ENCODE results near the gene FASTK. TPM values are rescaled to one million over a fixed set of nuclear protein-coding genes. Genes with fewer than 3 reads are reported as not detected.

Gene FASTK
- total and polyA plus RNA-seq, 7 donors: 87.1 to 194 (median 126) TPM

DNA sequence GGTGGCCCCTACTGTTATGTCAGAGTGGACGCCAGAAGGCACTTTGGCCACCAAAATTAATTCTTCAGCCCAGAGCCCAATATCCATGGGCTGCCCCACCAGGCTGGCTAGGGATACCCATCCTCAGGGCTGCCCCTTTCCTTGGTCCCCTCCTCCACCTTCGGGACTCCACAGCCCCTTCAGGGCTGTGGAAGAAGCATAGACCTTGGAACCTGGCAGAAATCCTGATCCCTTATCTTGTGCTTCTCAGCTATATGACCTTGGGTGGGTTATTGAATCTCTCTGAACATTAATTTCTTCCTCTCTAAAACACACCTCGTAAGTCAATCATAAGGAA is 3.2 kb upstream of the FASTK start:
- H3K27me3 ChIP-seq (ENCODE audit: insufficient read depth in 3 of 3, low read length in 2 of 3): no peaks in the 10 kb centered on the region
- ATAC-seq (no peak), DNase-seq (no peak)
- H3K4me3 ChIP-seq: peak overlapping the region; percentile 91
- WGBS, 3 donors: 27 to 30% (median 28%) methylated on average over 3 of the region's 3 CpGs
- H3K36me3 ChIP-seq (ENCODE audit: insufficient read depth in 1 of 2, low read depth in 1 of 2): no peaks in the 10 kb centered on the region
- peaks cover 52% of the 10 kb centered on the region for H3K4me1 ChIP-seq
- no peaks in the 10 kb centered on the region for H3K9me3 ChIP-seq
- intact Hi-C loops (cut with DNase I): no loop called here
- TF ChIP-seq, protein P1, sequence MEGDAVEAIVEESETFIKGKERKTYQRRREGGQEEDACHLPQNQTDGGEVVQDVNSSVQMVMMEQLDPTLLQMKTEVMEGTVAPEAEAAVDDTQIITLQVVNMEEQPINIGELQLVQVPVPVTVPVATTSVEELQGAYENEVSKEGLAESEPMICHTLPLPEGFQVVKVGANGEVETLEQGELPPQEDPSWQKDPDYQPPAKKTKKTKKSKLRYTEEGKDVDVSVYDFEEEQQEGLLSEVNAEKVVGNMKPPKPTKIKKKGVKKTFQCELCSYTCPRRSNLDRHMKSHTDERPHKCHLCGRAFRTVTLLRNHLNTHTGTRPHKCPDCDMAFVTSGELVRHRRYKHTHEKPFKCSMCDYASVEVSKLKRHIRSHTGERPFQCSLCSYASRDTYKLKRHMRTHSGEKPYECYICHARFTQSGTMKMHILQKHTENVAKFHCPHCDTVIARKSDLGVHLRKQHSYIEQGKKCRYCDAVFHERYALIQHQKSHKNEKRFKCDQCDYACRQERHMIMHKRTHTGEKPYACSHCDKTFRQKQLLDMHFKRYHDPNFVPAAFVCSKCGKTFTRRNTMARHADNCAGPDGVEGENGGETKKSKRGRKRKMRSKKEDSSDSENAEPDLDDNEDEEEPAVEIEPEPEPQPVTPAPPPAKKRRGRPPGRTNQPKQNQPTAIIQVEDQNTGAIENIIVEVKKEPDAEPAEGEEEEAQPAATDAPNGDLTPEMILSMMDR (IDR thresholded peaks at IDR 0.05): no peak
- peak overlapping the region; percentile 89 for H3K27ac ChIP-seq

DNA sequence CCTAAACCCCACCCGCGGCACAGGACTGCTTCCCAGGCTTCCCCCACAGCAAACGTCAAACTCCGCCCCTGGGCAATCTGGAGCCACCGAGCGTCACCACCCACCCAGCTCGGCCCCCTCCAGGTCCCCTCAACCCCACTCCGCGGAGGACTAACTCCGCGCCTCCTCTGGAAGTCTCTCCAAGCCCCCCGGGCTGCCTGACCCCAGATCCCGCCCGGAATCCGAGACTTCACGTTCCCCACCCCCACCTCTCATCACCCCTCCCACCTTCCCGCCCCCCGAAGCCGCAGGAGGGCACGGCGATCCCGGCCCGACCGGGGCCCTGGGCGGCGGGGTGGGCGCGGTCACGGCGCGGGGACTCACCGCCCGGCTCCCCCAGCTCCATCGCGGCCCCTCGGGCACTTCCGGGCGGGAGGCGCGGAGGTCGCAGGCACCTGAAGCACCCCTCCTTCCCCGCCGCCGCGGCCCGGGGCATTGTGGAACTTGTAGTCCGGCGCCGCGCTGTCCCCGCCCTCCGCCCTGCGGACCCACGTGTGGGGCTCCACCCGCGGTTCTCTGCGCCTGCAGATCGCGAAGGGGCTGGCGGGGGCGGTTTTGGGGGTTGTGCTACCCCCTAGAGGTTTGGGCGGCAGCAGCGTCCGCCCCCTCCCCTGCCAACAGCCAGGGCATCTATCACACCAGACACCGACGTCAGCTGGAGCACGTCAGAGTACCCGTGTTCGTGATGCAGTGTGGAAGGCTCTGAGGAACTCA is 2.6 kb upstream of the FASTK start, which contains the start of gene TMUB1:
Gene TMUB1 (minus strand): TSS at position 423 of the 753 bp plus-strand sequence. CDS start 930 bp downstream, outside the sequence.
- no peaks in the 10 kb centered on the region for H3K9me3 ChIP-seq
- H3K4me1 ChIP-seq: peaks cover 53% of the 10 kb centered on the region
- 0 to 1% (median 0%) methylated on average over 44 to 69 of the region's 69 CpGs for WGBS, 3 donors
- H3K4me3 ChIP-seq: peak within 1 kb of the TSS; percentile 91
- H3K27ac ChIP-seq: peak within 1 kb of the TSS; percentile 89
- ATAC-seq (peak; percentile 34 to 52 (median 44)), DNase-seq (peak; percentile 84 to 86)
- intact Hi-C loops (cut with DNase I): no loop called here
- H3K27me3 ChIP-seq (ENCODE audit: insufficient read depth in 3 of 3, low read length in 2 of 3): no peaks in the 10 kb centered on the region
- no peaks in the 10 kb centered on the region for H3K36me3 ChIP-seq (ENCODE audit: insufficient read depth in 1 of 2, low read depth in 1 of 2)
- TF ChIP-seq, protein P1 (IDR thresholded peaks at IDR 0.05): no peak

DNA sequence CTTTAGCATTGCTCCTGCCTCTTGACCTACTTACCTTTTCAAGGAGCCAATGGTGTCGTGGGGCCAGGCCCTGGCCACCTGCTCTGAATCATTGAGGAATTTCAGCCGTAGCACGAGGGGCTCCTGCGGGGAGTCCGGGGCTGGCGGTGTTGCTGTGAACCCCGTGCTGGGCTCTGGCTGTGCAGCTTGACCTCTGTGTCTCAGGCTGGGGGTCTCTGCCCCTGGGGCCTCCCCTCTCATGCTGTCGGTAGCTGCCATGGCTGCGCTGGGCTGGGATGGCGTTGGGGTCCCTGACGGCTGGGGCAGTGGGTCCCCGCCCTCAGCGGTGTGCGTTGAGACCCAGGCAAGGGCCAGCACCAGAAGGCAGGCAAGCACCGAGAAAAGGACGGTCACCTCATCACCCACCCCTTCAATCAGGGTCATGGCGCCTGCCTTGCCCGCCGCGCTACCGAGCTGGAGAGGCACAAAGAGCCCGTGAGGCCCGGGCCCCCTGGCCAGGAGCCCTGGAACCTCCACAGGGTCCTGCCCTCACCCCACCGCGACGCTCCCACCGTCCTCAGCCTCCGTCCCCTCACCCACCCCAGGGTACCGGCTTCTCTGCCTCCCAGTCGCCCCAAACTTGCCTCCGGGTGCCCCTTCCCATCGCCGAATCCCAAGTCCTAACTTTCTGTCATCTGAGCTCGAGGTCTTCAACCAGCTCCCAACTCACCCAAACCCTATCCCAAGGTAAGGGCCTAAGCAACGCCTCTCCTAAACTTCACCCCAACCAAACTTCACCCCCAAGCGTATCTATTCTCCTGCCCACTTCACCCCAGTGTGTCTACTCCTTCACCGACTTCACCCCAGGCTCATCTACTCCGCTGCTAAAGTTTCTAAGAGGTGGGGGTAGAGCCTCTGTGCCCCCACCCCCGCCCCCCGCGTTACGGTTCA is 1.8 kb upstream of the FASTK start:
- H3K36me3 ChIP-seq (ENCODE audit: insufficient read depth in 1 of 2, low read depth in 1 of 2): peaks cover 0 to 7% of the 10 kb centered on the region in 2 donors
- intact Hi-C loops (cut with DNase I): loop anchor here in 1 of 2 donors (1.0 kb wide), 1 partner anchor 23 kb away; the partner anchor contains the start of gene SLC4A2
- WGBS, 3 donors: 51 to 62% (median 53%) methylated on average over 38 to 42 of the region's 42 CpGs
- ATAC-seq (no peak), DNase-seq (peak in 1 of 2 donors; percentile 20)
- H3K27me3 ChIP-seq (ENCODE audit: insufficient read depth in 3 of 3, low read length in 2 of 3): no peaks in the 10 kb centered on the region
- H3K27ac ChIP-seq: peak overlapping the region; percentile 89
- no peaks in the 10 kb centered on the region for H3K9me3 ChIP-seq
- H3K4me1 ChIP-seq: peaks cover 48% of the 10 kb centered on the region
- peak overlapping the region; percentile 91 for H3K4me3 ChIP-seq
- TF ChIP-seq, protein P1 (IDR thresholded peaks at IDR 0.05): no peak

DNA sequence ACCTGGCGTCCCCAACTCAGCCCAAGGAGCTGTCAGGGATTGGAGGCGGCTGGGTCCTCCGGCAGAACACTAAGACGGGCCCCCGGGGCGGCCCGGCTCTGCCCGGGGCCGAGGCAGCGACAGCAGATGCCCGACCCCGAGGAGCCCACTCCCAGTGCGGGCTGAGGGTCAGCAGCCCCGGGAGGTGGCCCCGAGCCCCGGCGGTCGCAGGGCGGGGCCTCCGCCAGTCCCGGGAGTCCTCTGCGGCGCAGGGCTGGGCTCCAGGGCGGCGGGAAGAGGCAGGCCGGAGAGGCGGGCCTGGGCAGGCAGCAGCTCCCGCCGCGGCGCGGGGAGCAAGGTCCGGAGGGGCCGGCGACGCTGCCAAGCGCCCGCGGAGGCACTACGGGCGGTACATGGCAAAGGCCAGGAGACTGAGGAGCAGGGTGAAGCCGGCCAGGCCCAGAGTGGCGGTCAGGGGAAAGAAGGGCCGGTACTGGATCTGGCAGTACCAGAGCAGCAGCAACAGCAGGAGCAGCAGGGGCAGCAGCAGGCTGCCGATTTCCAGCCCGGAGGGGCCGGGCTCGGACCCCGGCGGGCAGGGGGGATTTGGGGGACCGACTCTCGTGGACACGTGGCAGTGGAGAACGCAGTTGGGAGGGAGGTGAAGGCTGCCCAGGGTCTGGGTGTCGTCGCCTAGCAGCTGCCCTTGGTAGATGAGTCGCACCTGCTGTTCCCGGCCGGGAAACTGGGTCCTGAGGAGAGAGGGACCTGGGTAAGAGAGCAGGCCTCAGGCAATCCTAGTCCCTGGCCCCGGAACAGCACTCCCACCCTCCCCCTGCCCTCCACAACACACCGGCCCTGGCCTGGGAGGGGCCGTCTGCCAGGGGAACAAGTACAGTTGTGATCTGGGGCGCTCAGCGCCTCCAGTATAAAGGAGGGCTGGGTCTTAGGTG is 827 bp upstream of the FASTK start:
- H3K27me3 ChIP-seq (ENCODE audit: insufficient read depth in 3 of 3, low read length in 2 of 3): no peaks in the 10 kb centered on the region
- peak overlapping the region; percentile 89 for H3K27ac ChIP-seq
- H3K36me3 ChIP-seq (ENCODE audit: insufficient read depth in 1 of 2, low read depth in 1 of 2): peaks cover 0 to 16% of the 10 kb centered on the region in 2 donors
- intact Hi-C loops (cut with DNase I): loop anchor here in 1 of 2 donors (1.0 kb wide), 1 partner anchor 22 kb away; the partner anchor contains the start of gene SLC4A2
- no peaks in the 10 kb centered on the region for H3K9me3 ChIP-seq
- peak in 2 of 4 donors; percentile 2 to 10 for ATAC-seq
- peak in 1 of 2 donors; percentile 57 for DNase-seq
- WGBS, 3 donors: 10 to 26% (median 15%) methylated on average over 49 to 64 of the region's 64 CpGs
- TF ChIP-seq, protein P1 (IDR thresholded peaks at IDR 0.05): no peak
- peaks cover 48% of the 10 kb centered on the region for H3K4me1 ChIP-seq
- H3K4me3 ChIP-seq: peak overlapping the region; percentile 91

Data from psoas muscle (tissue), 8 donors.